Natural killer cell (primary cell): ENCODE data around the gene TMEM270. TPM values are rescaled to one million over a fixed set of nuclear protein-coding genes. Genes with fewer than 3 reads are reported as not detected.
"Not testable (repeated sequence)": the region's sequence is repeated elsewhere in the genome, so short reads cannot be mapped to it uniquely, and the experiment has no call there.

Experiments
- ATAC-seq, 3 donors: fragments of 150-1000 bp in 2 of 3; fragments of 200-7000 bp in 1 of 3; cut with Tn5 transposase; 1 replicate in 1 of 3; 2 replicates in 2 of 3; pipeline ENCODE4 v1.10.0; 2021; ENCODE audit warnings: mild to moderate bottlenecking in 2 of 3, moderate library complexity in 2 of 3
- DNase-seq, 2 donors: peaks; one replicate each; pipeline versions ENCODE4 v3.0.0 to v3.0.0-alpha.2; 2013 to 2021; ENCODE audit warnings: mixed read lengths in 1 of 2
- H3K27ac ChIP-seq: one replicate; pipeline ENCODE4 v1.5.1; 2013; ENCODE audit warnings: mild to moderate bottlenecking, low read length
- H3K27me3 ChIP-seq: one replicate; pipeline ENCODE4 v1.6.1; 2013; ENCODE audit warnings: low read length; ENCODE audit not compliant: control insufficient read depth, insufficient read depth
- H3K36me3 ChIP-seq: one replicate; pipeline ENCODE4 v1.6.1; 2013; ENCODE audit warnings: low read length; ENCODE audit not compliant: control insufficient read depth, insufficient read depth
- H3K4me1 ChIP-seq: one replicate; pipeline ENCODE4 v1.6.1; 2013; ENCODE audit warnings: low read length; ENCODE audit not compliant: control insufficient read depth, insufficient read depth
- H3K4me3 ChIP-seq: one replicate; pipeline ENCODE4 v1.5.1; 2013; ENCODE audit warnings: low read length
- H3K9me3 ChIP-seq: one replicate; pipeline ENCODE4 v1.6.1; 2013; ENCODE audit warnings: low read length; ENCODE audit not compliant: control insufficient read depth, insufficient read depth
- H3K27ac Mint-ChIP-seq, 2 donors: one replicate each; pipeline ENCODE4 v1.8.0; 2022; ENCODE audit warnings: mild to moderate bottlenecking in 2 of 2, mixed read lengths in 2 of 2, moderate library complexity in 1 of 2
- H3K27me3 Mint-ChIP-seq, 2 donors: one replicate each; pipeline ENCODE4 v1.8.0; 2022; ENCODE audit warnings: low read depth in 2 of 2, mixed read lengths in 2 of 2
- H3K36me3 Mint-ChIP-seq: one replicate; pipeline ENCODE4 v1.8.0; 2022; ENCODE audit warnings: mixed read lengths
- H3K4me1 Mint-ChIP-seq, 2 donors: one replicate each; pipeline ENCODE4 v1.8.0; 2022; ENCODE audit warnings: mixed read lengths in 2 of 2
- H3K4me3 Mint-ChIP-seq: one replicate; pipeline ENCODE4 v1.8.0; 2022; ENCODE audit warnings: mild to moderate bottlenecking, moderate library complexity, mixed read lengths
- H3K9me3 Mint-ChIP-seq, 2 donors: one replicate each; pipeline ENCODE4 v1.8.0; 2022; ENCODE audit warnings: mixed read lengths in 2 of 2
- WGBS: methylation state at CpG from one replicate; pipeline ENCODE4 v1.1.7; 2013; ENCODE audit warnings: missing lambda C conversion rate; ENCODE audit not compliant: insufficient coverage; 5-methylcytosine and 5-hydroxymethylcytosine counted together
- intact Hi-C: fragments of 100-400 bp; cut with micrococcal nuclease; formaldehyde crosslinking; loops from one replicate; pipeline ENCODE4 v1.14.2; 2022
- total RNA-seq, 4 donors: library from RNA; stranded (reverse); fragments of 120-200 nt in 1 of 4; gene quantifications; one replicate each; pipeline versions ENCODE4 v1.2.3 to v1.2.4, GENCODE V29; 2013 to 2022
- TF ChIP-seq, protein P1 (sequence below): fragments of 200-600 bp; IDR thresholded peaks from one replicate; pipeline ENCODE4 v1.8.0; 2022; ENCODE audit warnings: antibody characterized with exemption

TMEM270 gene
- total RNA-seq, 3 donors from 2014 or later (not counting 1 experiment from before 2014, with no cell fraction given): not detected

GRCh38 chr7:73880755-73881328 lies 19.9 kb downstream of the TMEM270 start:
- Histone ChIP-seq H3K27me3 (no peaks in the 10 kb centered on the region), H3K4me3 (no peak overlapping the region), H3K4me1 (no peaks in the 10 kb centered on the region), H3K27ac (no peak overlapping the region), H3K9me3 (no peaks in the 10 kb centered on the region), H3K36me3 (no peaks in the 10 kb centered on the region)
- 92% methylated on average over 13 of the region's 13 CpGs for WGBS
- no peaks in the 10 kb centered on the region for H3K4me1 Mint-ChIP-seq
- H3K36me3 Mint-ChIP-seq: no peaks in the 10 kb centered on the region
- peaks cover 4 to 7% of the 10 kb centered on the region in 2 donors for H3K27me3 Mint-ChIP-seq
- no peaks in the 10 kb centered on the region for H3K9me3 Mint-ChIP-seq
- intact Hi-C loops: no loop called here
- TF ChIP-seq, protein P1, sequence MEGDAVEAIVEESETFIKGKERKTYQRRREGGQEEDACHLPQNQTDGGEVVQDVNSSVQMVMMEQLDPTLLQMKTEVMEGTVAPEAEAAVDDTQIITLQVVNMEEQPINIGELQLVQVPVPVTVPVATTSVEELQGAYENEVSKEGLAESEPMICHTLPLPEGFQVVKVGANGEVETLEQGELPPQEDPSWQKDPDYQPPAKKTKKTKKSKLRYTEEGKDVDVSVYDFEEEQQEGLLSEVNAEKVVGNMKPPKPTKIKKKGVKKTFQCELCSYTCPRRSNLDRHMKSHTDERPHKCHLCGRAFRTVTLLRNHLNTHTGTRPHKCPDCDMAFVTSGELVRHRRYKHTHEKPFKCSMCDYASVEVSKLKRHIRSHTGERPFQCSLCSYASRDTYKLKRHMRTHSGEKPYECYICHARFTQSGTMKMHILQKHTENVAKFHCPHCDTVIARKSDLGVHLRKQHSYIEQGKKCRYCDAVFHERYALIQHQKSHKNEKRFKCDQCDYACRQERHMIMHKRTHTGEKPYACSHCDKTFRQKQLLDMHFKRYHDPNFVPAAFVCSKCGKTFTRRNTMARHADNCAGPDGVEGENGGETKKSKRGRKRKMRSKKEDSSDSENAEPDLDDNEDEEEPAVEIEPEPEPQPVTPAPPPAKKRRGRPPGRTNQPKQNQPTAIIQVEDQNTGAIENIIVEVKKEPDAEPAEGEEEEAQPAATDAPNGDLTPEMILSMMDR: no peak
- ATAC-seq (no peak), DNase-seq (no peak)
- H3K27ac Mint-ChIP-seq: no peak overlapping the region
- H3K4me3 Mint-ChIP-seq: no peak overlapping the region

DNA sequence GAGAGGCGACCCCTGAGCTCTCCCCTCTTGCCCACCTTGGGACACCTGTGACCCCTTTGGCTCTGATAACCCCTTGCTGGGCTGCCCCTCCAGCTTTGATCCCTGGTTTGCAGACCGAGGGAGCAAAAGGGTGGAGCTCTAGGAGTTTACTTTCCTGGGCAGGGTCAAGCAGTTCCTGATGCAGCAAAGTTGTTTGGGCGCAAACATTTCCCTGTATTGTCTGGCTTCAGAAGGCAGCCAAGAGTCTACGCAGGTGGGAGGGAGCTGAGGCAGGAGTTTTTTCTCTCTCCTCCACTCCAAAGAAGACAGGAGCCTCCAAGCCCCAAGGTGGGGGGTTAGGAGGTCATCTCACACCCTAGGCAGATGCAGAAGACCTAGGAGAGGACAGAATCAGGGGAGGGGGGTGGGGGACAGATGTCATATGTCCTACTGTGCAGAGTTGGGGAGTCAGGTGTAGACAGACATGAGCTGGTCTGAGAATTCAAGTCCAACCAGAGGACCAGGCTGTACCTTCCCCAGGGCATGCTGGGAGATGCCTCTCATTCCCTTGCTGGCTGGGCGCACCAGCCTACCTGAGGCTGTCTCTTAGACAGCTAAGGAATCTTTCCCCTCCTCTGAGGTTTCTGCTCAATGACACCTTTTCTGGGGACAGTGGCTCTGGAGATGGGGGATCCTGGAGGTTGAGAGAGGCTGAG lies 20.5 kb downstream of the TMEM270 start:
- 73% methylated on average over 4 of the region's 5 CpGs for WGBS
- DNase-seq (no peak), ATAC-seq (no peak)
- H3K4me3 ChIP-seq: no peak overlapping the region
- Mint-ChIP-seq H3K36me3 (no peaks in the 10 kb centered on the region), H3K9me3 (no peaks in the 10 kb centered on the region), H3K27ac (no peak overlapping the region), H3K27me3 (peaks cover 10 to 11% of the 10 kb centered on the region in 2 donors), H3K4me1 (peaks cover 0 to 5% of the 10 kb centered on the region in 2 donors), H3K4me3 (no peak overlapping the region)
- no peaks in the 10 kb centered on the region for H3K4me1 ChIP-seq
- intact Hi-C loops: no loop called here
- no peaks in the 10 kb centered on the region for H3K36me3 ChIP-seq
- H3K9me3 ChIP-seq: no peaks in the 10 kb centered on the region
- H3K27me3 ChIP-seq: peaks cover 3% of the 10 kb centered on the region
- H3K27ac ChIP-seq: no peak overlapping the region
- TF ChIP-seq, protein P1: no peak

- H3K4me3 Mint-ChIP-seq: no peak overlapping the region
- intact Hi-C loops: no loop called here
- ATAC-seq: no peak
- no peaks in the 10 kb centered on the region for H3K9me3 Mint-ChIP-seq
- Histone ChIP-seq H3K4me1 (no peaks in the 10 kb centered on the region), H3K36me3 (no peaks in the 10 kb centered on the region), H3K4me3 (no peak overlapping the region), H3K9me3 (no peaks in the 10 kb centered on the region), H3K27ac (no peak overlapping the region), H3K27me3 (peaks cover 3% of the 10 kb centered on the region)
- DNase-seq: no peak
- H3K27me3 Mint-ChIP-seq: peaks cover 13 to 15% of the 10 kb centered on the region in 2 donors
- WGBS: 84% methylated on average over 2 of the region's 3 CpGs
- H3K36me3 Mint-ChIP-seq: no peaks in the 10 kb centered on the region
- TF ChIP-seq, protein P1: no peak
- H3K27ac Mint-ChIP-seq: no peak overlapping the region
- H3K4me1 Mint-ChIP-seq: peaks cover 0 to 5% of the 10 kb centered on the region in 2 donors
These were observed 21.1 kb downstream of the TMEM270 start for GRCh38 chr7:73882047-73882402.

DNA sequence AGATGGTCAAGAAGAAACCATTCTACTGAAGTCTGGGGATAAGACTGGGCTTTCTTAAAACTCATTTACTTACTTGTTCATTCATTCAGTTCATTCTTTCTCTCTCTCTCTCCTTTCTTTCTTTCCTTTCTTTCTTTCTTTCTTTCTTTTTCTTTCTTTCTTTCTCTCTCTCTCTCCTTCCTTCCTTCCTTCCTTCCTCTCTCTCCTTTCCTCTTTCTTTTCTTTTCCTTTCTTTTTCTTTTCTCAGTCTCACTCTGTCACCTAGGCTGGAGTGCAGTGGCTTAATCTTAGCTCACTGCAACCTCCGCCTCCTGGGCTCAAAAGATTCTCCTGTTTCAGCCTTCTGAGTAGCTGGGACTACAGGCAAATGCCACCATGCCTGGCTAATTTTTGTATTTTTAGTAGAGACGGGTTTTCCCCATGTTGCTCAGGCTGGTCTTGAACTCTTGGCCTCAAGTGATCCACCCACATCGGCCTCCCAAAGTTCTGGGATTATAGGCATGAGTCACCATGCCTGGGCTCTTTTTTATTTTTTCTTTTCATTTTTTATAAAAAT lies 24.0 kb downstream of the TMEM270 start:
- H3K4me1 ChIP-seq, DNase-seq, H3K36me3 ChIP-seq, H3K4me3 ChIP-seq, H3K9me3 ChIP-seq, H3K9me3 Mint-ChIP-seq, intact Hi-C loops, H3K27ac Mint-ChIP-seq, H3K27ac ChIP-seq, H3K27me3 ChIP-seq, ATAC-seq, H3K36me3 Mint-ChIP-seq, H3K4me1 Mint-ChIP-seq, H3K4me3 Mint-ChIP-seq: not testable (repeated sequence)
- 84% methylated on average over 3 of the region's 3 CpGs for WGBS
- peaks cover 20 to 24% of the 10 kb centered on the region in 2 donors for H3K27me3 Mint-ChIP-seq
